Smooth muscle cell of the brain vasculature (primary cell): ENCODE measurements around the gene VTA1.
"Not testable (repeated sequence)": the region's sequence is repeated elsewhere in the genome, so short reads cannot be mapped to it uniquely, and the experiment has no call there.

Experiments
- DNase-seq: peaks from one replicate; pipeline ENCODE4 v3.0.0-alpha.2; 2012; ENCODE audit warnings: low read depth, low spot score

The VTA1 gene

DNA sequence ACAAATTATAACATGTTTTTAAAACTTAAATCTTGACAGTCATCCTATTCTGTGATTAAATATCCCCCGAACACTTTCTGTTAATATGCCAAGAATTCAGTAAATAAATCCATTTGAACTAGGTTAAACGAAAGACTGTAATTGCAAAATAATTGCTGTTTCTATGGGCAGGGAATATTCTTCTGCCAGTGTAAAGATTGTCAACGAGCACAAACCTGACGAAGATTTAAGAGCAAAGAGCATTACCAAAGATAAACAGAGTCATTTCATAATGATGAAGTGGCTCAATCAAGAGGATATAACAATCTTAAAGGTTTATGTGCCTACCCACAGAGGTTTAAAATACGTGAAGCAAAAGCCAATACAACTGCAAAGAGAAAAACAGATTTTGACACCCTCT is 78.5 kb downstream of the VTA1 start:
- no peak for DNase-seq

DNA sequence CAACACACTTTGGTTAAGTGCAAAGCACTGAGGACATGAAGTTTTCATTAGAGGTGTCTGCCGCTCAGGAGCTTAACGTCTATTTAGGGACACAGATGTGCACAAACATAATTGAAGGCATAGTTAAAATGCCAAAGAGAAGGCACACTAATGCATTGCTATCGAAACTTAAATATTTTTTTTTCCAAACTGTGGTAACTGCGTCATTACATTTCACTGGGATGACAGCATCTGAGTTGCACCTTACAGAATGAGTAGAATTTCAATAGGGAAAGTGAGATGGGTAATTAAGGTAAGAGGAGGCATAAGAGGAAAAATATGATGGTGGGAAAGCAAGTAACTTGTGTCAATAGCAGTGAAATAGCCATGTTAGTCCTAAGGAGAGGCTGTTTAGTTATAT is 79.7 kb downstream of the VTA1 start:
- no peak for DNase-seq

DNA sequence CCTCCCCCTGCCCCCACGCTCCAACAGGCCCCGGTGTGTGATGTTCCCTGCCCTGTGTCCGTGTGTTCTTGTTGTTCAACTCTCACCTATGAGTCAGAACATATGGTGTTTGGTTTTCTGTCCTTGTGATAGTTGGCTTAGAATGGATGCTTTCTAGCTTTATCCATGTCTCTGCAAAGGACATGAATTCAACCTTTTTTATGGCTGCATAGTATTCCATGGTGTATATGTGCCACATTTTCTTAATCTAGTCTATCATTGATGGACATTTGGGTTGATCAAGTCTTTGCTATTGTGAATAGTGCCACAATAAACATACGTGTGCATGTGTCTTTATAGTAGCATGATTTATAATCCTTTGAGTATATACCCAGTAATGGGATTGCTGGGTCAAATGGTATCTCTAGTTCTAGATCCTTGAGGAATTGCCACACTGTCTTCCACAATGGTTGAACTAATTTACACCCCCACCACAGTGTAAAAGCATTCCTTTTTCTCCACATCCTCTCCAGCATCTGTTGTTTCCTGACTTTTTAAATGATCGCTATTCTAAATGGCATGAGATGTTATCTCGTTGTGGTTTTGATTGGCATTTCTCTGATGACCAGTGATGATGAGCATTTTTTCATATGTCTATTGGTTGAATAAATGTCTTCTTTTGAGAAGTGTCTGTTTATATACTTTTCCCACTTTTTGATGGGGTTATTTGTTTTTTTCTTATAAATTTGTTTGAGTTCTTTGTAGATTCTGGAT is 82.6 kb downstream of the VTA1 start:
- DNase-seq: not testable (repeated sequence)

DNA sequence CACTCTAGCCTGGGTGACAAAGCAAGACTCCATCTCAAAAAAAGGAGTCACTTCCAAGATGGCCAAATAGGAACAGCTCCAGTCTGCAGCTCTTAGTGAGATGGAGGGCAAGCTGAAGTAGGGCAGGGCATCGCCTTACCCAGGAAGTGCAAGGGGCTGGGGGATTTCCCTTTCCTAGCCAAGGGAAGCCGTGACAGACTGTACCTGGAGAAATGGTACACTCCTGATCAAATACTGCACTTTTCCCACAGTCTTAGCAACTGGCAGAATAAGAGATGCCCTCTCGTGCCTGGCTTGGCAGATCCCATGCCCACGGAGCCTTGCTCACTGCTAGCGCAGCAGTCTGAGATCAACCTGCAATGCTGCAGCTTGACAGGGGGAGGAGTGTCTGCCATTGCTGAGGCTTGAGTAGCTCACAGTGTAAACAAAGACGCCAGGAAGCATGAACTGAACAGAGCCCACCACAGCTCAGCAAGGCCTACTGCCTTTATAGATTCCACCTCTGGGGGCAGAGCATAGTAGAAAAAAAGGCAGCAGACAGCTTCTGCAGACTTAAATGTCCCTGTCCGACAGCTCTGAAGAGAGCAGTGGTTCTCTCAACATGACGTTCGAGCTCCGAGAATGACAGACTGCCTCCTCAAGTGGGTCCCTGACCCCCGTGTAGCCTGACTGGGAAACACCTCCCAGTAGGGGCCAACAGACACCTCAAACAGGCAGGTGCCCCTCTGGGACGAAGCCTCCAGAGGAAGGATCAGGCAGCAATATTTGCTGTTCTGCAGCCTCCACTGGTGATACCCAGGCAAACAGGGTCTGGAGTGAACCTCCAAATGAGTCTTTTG is 85.4 kb downstream of the VTA1 start:
- not testable (repeated sequence) for DNase-seq

DNA sequence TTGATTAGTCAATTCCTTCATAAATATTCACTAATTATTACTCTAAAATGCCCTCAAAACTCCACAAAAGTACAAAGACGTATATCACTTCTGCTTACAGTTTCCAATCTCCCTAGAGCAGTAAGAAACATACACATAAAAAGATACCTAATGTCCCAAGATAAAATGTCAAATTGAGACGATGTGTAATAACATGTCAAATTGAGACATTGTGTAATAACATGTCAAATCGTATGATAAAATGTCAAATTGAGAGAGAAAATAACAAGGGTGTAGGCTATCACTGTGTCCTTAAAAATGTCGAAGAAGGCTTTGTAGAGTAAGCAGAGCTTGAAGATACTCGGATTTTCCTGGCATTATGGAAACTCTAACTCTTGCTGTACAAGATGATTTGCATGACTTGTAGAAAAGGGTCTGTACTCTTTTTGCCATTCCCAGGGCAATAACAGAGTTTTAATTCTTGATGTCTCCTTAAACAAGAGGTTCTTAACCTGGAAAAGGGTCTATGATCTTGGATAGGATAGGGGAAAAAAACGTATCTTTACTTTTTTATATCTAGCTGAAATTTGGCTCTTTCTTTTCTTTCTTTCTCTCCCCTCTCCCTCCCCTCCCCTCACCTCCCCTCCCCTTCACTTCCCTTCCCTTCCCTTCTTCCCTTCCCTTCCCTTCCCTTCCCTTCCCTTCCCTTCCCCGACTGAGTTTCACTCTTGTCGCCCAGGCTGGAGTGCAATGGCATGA is 87.1 kb downstream of the VTA1 start:
- no peak for DNase-seq

DNA sequence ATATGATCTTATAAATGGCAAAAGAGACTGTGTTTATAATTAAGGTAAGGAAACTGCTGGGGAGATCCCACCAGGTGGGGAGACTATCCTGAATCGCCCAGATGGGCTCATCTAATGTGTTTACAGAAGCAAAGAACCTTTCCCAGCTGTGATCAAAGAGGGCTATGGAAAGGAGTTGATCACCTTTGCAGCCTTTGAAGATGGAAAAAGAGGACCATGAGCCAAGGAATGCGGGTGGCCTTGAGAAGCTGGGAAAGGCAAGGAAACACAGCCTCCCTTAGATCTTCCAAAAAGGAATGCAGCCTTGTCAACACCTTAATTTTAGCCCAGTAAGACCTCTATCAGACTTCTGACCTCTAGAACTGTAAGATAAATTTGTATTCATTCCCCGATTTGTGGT is 88.2 kb downstream of the VTA1 start:
- DNase-seq: no peak

DNA sequence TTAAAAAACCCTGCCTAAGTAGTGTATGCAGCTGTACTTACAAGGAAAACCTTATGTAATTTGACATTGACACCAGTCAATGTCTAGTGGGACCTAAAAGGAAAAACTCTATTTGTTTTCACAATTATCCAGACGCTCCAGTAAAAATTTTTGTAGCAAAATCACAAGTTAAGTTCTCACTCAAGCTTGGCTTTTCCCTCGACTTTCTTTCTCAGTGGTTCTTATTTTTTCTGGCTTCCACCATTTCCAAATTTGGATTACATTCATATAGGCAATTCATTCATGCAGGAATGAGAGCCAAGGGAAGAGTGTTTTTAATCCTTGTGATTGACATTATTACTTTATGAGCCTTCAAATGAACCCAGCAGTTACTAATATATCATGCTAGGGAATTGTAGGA is 88.7 kb downstream of the VTA1 start:
- no peak for DNase-seq

DNA sequence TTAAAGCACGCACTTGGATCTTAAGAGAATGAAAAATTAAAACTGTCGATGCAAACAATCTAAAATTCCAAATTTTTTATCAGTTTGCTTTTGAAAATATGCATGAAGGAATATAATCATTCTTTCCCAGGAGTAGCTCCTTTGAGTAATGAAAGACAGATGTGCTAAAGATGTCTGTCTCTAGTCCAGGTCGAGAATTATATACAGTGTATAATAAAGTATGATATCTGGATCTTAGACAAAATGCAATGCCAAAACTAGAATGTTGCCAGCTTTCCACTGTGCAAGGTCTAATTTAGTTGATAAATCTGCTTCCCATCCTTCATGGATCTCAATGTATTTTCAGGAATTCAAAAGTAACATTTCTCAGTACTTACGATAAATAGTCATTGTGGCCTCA is 89.6 kb downstream of the VTA1 start:
- DNase-seq: no peak

DNA sequence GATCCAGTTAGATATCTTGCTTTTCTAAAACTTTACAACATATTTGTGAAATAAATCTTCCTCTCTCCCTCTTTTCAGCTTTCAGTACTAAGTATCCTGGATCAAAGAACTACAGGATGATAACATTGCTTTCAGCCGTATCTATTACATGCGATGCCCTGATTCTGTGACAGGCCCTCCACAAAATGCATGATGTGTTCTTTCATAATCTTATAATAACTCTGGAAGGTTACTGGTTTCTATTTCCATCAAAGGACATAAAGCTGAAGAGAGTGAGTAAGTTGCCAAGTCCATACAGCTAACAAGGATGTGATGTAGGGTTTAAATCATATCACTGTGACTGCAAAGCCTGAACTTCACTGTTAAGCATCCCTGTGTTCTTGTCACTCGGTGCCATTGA is 91.8 kb downstream of the VTA1 start:
- no peak for DNase-seq

DNA sequence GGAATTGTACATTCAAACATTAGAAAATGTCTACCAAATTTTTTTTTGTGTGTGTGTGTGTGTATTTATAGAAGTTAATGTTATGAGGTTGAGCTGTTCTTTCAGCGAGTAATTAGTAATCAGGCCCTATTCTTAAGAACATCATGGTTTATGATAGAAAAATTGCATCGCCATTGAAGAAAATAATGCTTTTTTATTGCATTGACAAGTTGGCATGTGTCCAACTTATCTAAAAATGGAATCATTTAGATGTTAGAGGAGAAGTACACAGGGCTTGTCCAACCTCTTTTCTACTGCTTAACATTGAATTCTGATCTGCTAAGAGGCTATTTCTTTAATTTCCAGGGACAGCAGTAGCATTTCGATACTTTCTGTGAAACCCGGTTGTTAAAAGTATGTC is 93.1 kb downstream of the VTA1 start:
- DNase-seq: no peak

DNA sequence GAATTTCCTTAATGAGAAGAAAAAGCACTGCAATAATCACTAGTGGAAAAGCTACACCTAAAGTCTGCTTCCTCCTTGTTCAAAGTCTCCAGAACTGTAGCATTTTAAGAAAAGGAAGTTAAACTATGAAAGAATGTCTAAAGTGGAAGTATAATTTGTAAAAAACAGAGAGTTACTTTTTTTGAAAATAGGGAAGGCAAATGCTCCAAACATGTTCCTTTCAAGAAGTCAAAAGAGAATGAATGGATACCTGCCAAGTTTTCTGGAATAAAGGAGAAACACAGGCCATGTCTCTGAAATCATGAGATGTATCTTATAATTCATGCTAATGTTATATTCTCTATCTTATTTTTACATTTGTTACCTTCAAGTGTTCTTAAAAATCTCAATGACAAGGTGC is 94.0 kb downstream of the VTA1 start:
- DNase-seq: no peak

DNA sequence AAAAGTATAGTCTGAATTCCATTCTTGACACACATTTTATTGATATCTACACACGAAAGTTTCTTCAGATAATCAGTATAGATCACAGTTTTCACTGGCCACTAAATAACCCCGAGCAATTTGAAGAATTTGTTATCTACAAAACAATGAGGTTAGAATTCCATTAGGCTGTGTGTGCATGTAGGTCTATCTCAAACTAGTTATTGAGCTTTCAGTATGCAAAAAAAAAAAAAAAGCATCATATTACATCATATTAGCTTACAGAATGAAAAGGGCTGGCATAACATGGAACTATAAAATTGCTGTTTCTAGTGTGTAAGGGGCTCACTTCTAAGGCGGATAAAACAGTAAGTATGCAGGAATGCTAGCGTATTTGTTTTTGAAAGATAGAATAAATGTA is 95.2 kb downstream of the VTA1 start:
- DNase-seq: no peak

DNA sequence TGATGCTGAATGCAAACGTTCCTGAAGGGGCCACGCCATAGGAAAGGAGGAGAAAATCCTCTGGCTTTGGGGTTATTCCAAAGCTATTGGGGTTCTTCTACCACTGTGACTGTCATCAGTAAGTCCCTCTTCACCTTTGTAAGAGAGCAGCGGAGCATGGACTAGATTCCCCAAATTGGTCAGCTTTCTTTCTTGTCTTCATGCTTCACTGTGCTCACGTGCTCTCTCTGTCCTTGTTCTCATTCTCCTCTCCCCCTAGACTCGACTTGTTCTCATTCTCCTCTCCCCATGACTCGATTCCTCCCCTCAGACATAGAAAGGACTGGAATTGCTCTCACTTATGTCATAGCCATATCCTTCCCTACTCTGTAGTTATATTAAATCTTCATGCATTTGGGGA is 99.9 kb downstream of the VTA1 start:
- no peak for DNase-seq

DNA sequence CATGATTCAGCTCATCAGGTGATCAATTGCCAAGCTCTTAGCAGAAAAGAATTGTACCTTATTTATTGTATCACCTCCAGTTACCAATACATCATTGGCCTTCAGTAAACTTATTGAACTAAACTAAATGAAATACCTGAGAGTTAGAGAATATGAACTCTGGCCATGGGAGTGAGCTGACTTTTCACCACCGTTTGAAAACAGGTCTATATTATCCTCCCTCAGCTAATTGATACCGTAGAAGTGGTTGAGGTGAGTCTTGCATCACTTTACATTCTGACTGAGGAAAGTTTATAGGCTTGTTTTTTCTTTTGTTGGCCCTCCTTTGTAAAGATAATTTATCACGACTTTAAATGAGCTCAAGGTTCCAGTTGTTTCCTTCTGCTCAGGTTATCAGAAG is 102.2 kb downstream of the VTA1 start:
- no peak for DNase-seq

DNA sequence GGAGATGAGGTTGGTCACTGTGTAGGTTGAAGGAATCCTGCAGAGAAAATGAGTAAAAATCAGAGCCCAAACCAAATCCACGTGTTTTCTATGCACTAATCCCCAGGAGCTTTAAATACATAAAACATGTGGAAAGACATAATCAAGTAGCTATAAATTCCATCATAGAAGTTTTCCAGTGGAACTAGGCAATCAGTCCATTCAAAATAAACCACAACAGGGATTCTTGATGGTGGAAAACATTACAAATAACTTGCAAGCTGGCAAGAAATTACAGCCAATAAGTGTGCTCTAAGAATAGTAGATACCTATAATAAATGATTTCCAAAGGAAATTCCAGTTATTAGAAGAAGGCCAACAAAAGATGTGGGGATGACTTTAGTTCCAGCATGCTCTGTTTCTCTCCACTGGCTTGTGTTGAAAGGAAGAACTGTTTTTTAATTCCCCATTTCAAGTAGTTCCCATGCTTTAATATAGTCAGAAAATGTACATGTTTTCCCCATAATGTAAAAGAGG is 104.9 kb downstream of the VTA1 start:
- DNase-seq: no peak

DNA sequence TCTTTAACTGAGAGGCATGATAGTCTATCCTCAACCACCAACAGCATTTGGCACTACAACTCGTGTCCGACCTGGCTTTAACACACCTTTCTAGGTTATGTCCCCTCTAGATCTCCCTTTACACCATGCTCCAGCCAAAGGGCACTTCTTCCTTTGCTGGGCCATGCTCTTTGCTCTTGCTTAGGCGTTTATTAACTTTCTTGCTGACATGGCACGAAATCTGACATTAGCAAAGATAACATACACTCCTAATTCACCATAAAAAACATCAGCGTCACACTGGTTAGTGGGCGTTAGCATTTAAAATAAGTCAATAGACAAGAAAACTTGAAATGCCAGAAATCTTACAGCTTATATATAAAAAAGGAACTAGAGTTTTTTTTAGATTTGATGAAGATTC is 107.5 kb downstream of the VTA1 start:
- no peak for DNase-seq

DNA sequence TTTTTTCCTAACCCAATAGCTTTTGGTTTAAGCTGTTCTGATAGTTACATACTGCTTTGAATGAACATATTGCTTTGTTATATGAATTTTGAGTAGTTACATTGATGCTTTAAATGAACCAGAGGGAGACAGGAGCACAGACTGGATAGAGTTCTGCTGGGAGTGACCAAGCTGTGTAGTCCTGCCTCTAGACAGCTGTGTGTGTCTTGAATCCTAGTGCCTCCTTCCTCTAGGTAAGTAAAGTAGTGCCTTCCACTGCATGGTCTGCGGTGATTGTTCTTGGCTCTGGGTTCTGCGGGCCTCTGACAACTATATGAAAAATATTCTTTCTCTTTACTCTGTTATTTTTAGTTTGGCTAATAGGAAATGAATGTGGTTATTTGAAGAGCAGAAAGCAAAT is 108.7 kb downstream of the VTA1 start:
- DNase-seq: no peak

DNA sequence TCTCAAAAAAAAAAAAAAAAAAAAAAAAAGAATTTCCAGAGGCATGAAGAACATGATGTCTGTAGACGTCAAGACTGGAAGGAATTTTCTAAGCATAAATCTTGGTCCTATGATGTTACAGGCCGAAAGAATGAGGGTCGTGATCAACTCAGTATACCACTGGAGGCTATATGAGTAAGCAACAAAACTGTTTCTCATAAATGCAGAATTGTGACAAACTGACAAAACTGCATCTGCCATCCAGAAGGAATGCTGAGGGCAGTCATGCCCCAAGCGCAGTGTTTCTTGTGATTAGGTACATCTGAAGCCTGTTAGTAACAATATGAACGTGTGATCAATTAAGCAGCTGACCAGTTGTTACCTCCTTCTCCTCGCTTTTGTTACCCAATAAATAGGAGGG is 111.2 kb downstream of the VTA1 start:
- DNase-seq: no peak

DNA sequence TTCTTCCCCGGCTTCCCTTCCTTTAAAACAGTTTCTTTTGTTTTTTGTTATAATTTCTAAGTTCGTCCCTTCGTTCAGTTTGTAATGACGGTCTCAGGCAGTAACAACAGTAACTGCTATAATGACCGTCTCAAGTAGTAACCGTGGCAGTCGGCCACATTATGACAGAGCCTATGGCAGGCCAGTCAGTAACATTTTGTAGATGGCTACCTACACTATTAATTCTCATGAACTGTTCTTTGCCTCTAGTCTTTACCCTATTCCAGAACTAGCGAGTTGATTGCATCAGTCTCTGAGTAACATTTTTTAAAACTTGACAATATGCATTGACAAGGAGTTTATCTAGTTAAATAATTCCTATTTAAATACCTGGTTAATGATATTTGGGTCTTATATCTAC is 111.7 kb downstream of the VTA1 start:
- no peak for DNase-seq

DNA sequence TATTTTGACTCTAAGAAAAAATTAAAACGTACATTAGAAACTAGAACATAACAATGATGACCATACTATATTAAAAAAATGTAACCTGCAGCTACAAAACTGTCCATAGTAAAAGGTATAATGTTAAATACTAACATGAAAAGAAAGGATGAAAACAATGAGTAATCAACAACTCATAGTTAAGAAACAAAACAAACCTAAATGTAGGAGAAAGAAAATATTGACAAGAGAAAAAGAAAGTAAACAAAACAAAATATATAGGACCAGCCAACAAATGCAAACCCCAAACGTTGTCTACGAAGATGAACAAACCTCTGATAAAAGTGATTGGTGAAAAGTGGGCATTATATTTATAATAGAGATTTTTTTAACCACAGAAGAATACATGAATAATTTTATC is 113.7 kb downstream of the VTA1 start:
- DNase-seq: no peak

DNA sequence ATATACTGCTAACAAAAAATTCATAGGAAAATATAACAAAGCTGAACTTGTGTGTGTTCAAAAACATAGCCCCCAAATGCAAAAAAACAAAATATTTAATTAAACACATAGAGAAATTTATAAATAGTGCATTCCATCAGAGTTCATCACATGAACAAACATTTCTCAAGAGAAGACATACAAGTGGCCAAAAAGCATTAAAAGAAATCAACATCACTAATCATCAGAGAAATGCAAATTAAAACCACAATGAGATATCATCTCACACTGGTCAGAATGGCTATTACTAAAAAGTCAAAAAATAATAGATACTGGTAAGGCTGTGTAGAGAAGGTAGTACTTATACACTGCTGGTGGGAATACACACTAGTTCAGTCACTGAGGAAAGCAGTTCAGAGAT is 115.2 kb downstream of the VTA1 start:
- no peak for DNase-seq

DNA sequence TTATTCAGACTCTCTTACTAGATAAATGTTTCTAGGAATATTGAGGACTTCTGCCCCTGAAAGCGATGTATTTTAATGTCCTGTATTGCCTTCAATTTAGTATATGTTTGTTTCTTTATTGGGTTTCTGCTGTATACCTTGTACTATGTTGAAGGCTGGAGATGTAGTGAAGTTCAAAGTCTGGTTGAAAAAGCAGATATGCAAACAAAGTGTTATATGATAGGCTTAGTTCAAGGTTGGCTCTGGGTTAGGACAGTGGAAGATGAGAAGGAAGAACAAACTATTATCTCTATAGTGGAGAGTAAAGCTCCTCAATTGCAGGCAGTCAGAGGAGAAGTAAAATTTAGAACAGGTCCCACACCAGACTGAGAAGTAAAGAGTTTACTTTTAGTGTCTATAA is 118.4 kb downstream of the VTA1 start:
- no peak for DNase-seq
